SK-N-SH (cell line): Measurements from ENCODE around the gene COG8.

Experiments
- POLR2AphosphoS5 ChIP-seq: IDR thresholded peaks from 2 replicates; pipeline ENCODE4 v1.6.1; 2012; ENCODE audit warnings: low read depth, low read length
- TCF12 ChIP-seq: IDR thresholded peaks from 2 replicates; pipeline ENCODE4 v1.4.0; 2012
- TEAD4 ChIP-seq: IDR thresholded peaks from 2 replicates; pipeline ENCODE4 v1.4.0; 2012; ENCODE audit warnings: mild to moderate bottlenecking, borderline replicate concordance; ENCODE audit not compliant: insufficient read depth
- TF ChIP-seq, protein P1 (sequence below): fragments of 200-600 bp; sonication (generic); IDR thresholded peaks from 2 replicates; pipeline ENCODE4 v1.6.1; 2017; ENCODE audit warnings: antibody characterized with exemption, mild to moderate bottlenecking, moderate library complexity

DNA sequence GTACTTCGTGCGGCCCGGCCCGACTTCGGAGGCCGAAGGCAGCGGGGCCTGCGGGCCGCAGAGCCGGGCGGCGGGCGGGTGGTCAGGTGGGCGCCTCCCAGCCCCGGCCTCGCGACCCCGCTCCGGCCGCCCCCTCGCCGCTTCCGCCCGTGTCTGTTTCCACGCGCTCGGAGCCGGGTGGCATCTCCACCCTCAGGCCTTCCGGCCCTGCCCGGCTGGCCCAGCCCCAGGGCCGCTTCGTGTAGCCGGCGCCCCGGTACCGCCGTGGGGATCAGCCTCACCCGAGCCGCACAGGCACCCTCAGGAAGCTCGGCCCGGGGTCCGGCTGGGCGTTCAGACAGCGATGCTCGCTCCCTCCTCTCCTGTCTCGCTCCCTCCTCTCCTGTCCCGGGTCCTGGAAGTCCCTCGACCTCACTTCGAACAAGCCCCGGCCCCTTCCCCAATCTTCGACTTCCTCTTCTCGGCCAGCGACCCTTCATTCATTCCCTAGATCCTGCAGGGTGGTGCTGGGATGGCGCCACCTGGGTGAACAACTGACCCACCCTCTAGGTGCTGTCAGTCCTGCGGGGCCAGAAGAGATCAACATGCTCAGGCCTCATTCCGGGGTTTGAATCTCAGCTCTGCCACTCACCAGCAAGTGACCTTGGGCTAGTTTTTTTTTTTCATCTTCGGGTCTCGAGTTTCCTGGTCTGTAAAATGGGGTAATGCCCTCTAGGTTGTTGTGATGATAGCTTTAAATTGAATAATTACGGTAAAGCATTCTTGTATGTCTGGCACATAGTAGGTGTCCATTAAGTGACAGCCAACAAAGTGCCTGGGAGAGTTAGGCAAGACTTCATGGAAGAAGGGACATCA lies 27.6 kb downstream of the COG8 start:
- TF ChIP-seq, protein P1, sequence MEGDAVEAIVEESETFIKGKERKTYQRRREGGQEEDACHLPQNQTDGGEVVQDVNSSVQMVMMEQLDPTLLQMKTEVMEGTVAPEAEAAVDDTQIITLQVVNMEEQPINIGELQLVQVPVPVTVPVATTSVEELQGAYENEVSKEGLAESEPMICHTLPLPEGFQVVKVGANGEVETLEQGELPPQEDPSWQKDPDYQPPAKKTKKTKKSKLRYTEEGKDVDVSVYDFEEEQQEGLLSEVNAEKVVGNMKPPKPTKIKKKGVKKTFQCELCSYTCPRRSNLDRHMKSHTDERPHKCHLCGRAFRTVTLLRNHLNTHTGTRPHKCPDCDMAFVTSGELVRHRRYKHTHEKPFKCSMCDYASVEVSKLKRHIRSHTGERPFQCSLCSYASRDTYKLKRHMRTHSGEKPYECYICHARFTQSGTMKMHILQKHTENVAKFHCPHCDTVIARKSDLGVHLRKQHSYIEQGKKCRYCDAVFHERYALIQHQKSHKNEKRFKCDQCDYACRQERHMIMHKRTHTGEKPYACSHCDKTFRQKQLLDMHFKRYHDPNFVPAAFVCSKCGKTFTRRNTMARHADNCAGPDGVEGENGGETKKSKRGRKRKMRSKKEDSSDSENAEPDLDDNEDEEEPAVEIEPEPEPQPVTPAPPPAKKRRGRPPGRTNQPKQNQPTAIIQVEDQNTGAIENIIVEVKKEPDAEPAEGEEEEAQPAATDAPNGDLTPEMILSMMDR, result peak; percentile 15; the same call in 1 of the 2 replicates
- no peak for TF ChIP-seq POLR2AphosphoS5
- TF ChIP-seq TCF12, result no peak
- TF ChIP-seq TEAD4, result no peak
